Endometrial microvascular endothelial cells (primary cell): Measurements from ENCODE around the gene TACC2. TPM values are rescaled to one million over a fixed set of nuclear protein-coding genes. Genes with fewer than 3 reads are reported as not detected.
"Not testable (repeated sequence)": the region's sequence is repeated elsewhere in the genome, so short reads cannot be mapped to it uniquely, and the experiment has no call there.

Experiments used
- in situ Hi-C: cut with HindIII; loops from 2 replicates; pipeline ENCODE4 v1.10.0; 2017; ENCODE audit warnings: low sequenced_read_pairs, low pct_unique_long_range_greater_than_20kb; ENCODE audit errors: inconsistent ontology term
- total RNA-seq: library from RNA; depleted of rRNA; stranded (reverse); fragments of >200 nt; gene quantifications from one replicate; pipeline ENCODE4 v1.2.3, GENCODE V29; 2015; ENCODE audit errors: inconsistent ontology term

TACC2 gene
- total RNA-seq, 1 donor from 2014 or later: 21.9 TPM

- in situ Hi-C loops: no loop called here
Measured at GRCh38 chr10:122020226-122020625, 31.3 kb downstream of the TACC2 start.

- in situ Hi-C loops: no loop called here
Measured at GRCh38 chr10:122021379-122021778, 32.4 kb downstream of the TACC2 start.

- in situ Hi-C loops: no loop called here
Measured at GRCh38 chr10:122021828-122022227, 32.9 kb downstream of the TACC2 start.

- in situ Hi-C loops: no loop called here
Measured at GRCh38 chr10:122022276-122022675, 33.3 kb downstream of the TACC2 start.

DNA sequence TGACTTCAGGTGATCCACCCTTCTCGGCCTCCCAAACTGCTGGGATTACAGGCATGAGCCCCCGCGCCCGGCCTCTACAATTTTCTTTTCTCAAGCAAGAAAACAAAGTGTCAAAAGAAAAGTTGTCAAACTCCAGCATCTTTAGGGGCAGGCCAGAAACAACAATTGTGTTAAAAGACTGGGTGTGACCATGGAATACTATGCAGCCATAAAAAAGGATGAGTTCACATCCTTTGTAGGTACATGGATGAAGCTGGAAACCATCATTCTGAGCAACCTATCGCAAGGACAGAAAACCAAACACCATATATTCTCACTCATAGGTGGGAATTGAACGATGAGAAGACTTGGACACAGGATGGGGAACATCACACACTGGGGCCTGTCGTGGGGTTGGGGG is 34.3 kb downstream of the TACC2 start:
- in situ Hi-C loops: not testable (repeated sequence)

- in situ Hi-C loops: no loop called here
Measured at GRCh38 chr10:122029499-122030199, 40.7 kb downstream of the TACC2 start.

DNA sequence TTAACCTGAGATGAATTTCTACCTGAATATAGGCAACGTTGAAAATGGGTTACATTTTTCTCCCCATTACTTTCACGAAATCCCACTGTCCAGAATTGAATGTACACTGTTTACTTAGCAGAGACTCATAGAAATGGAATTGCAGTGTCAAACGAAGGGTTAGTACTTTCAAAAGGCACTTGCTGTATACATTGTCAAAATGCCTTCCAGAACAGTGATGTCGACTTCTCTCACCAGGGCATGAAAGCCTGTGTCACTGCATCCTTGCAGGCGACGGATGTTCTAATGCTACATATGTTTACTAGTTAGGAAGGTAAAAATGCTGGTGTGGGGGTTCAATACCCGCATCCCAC is 41.2 kb downstream of the TACC2 start:
- in situ Hi-C loops: no loop called here

GRCh38 chr10:122033224-122033926 is 44.4 kb downstream of the TACC2 start:
- in situ Hi-C loops: no loop called here

- in situ Hi-C loops: no loop called here
Measured at GRCh38 chr10:122034149-122034756, 45.3 kb downstream of the TACC2 start.

GRCh38 chr10:122040786-122041185 is 51.8 kb downstream of the TACC2 start:
- in situ Hi-C loops: no loop called here

GRCh38 chr10:122042836-122043235 is 53.9 kb downstream of the TACC2 start:
- in situ Hi-C loops: no loop called here

DNA sequence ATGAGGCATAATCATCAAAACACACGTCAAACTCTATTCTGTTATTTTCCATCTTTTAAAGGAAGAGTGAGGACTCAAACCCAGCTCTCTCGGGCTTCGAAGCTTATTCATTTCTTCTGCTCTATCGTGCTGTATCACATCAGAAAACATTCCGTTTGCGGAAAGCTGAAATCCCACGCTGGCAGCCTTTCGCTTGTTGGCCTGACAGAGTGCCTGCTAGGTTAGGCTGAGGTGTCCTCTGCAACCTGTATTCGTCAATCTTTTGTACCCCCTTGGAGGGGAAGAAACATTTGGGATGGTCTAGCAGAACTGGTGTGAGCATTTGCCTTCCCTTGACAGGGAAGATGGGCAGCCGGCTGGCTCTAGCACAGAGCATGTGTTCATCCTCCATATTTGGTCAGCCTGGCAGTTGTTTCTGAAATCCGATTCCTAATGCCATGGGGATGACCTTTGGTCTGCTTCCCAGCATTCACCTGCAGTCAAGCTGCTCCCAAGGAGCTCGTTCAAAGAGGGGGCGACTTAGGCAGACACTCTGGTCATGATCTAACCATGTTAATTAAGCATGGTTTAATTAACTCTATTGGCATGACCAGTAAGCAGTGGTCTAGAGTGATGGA is 55.2 kb downstream of the TACC2 start:
- in situ Hi-C loops: no loop called here

- in situ Hi-C loops: no loop called here
Measured at GRCh38 chr10:122044713-122045112, 55.8 kb downstream of the TACC2 start.

DNA sequence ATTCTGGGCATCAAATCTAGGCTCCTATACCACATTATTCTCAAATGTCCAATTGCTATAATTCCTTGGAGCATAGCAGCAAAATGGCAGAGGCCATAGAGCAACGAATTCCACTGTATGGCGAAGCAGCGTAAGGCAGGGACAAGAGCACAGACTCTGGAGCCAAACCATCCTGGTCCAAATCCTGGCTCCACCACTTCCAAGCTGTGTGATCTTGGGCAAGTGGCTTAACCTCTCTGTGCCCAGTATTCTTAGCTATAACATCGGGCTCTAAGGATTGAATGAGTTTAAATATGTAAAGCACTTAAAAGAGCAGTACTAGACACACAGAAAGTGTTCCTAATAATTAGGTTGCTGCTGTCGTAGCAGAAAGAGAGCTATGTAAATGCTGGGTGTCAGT is 56.2 kb downstream of the TACC2 start:
- in situ Hi-C loops: no loop called here

DNA sequence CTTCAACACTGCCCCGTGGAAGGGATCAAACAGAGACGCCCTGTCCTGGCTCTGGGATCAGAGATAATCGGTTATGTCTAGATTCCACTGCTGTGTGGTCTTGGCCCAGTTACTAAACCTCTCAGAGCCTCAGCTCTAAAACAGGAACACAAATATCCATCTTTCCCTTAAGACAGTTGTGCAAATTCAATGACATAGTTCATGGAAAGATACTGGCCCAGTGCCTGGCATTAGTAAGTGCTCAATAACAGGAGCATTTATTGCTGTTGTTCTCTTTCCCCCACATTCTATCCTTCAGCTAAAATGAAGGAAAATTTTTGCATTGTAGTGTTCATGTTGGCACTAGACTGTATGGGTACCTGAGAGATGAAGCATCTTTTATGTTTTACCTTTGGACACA is 58.6 kb downstream of the TACC2 start:
- in situ Hi-C loops: no loop called here

DNA sequence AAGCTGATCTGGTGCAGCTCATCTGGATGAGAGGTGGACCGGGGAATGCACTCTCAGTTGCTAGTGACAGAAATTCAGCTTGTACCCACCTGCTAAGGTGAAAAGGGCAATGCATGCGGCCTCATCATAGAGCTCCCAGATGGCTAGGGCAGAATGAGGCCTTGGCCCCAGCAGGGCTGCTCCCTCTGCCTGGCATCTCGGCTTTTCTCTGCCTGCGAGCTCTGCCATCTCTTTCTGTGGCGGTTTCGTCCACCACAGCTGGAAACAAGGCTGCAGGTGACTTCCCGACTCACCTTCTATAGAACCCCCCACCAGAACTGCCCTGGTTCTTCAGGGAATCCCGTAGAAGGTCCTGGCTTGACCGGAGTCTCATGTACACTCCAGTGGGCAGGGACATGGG is 60.1 kb downstream of the TACC2 start:
- in situ Hi-C loops: no loop called here

DNA sequence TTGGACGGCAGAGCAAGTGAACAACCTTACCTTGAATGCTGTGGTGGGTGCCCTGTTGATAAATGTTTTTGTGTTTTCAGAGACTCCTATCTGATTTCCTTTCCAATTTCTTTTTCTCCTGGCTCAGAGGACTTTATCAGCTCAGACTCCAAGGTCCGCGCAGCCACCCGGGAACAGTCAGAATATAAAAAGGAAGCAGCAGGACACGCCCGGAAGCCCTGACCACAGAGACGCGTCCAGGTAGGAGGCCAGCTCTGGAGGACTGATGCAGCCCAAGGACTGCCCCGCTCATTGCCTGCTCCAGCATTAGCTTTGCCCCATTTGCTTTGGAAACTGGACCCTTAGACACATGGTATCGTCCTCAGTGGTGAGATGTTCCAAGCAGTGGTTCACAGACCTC is 61.3 kb downstream of the TACC2 start:
- in situ Hi-C loops: no loop called here

DNA sequence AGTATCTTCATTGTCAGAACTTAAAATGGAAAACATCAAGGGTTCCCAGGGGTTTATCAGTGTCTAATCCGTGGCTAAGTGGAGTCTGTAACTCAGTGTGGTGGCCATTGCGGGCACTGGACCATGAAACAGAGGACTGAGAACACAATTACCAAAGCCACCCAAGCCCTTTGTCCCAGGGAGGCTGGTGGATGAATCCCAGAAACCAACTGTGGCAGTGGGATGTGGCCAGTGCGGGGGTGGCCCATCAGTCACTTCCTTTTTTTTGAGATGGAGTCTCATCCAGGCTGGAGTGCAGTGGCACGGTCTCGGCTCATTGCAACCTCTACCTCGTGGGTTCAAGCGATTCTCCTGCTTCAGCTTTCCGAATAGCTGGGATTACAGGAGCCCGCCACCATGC is 61.8 kb downstream of the TACC2 start:
- in situ Hi-C loops: no loop called here

GRCh38 chr10:122051609-122052385 is 62.8 kb downstream of the TACC2 start:
- in situ Hi-C loops: no loop called here
